Brain pericyte (primary cell): ENCODE data around the gene RILPL1.
"Not testable (repeated sequence)": the region's sequence is repeated elsewhere in the genome, so short reads cannot be mapped to it uniquely, and the experiment has no call there.

Experiments used
- DNase-seq: peaks from one replicate; pipeline ENCODE4 v3.0.0-alpha.2; 2012; ENCODE audit warnings: low read depth, low spot score

The RILPL1 gene

GRCh38 chr12:123533672-123534643 is at the start of gene RILPL1:
RILPL1 (minus strand) TSS chr12:123533719; CDS start chr12:123533482, 237 bp downstream.
- DNase-seq = no peak

- no peak for DNase-seq
These were observed 47.3 kb upstream of the RILPL1 start for GRCh38 chr12:123580772-123581171.

GRCh38 chr12:123578829-123579228 is 45.3 kb upstream of the RILPL1 start:
- not testable (repeated sequence) for DNase-seq

- no peak for DNase-seq
These were observed 44.7 kb upstream of the RILPL1 start for GRCh38 chr12:123578243-123578642.

GRCh38 chr12:123576611-123577010 is 43.1 kb upstream of the RILPL1 start:
- DNase-seq = no peak

- DNase-seq = no peak
These were observed 40.4 kb upstream of the RILPL1 start for GRCh38 chr12:123573870-123574269.

GRCh38 chr12:123572391-123572790 is 38.9 kb upstream of the RILPL1 start:
- no peak for DNase-seq

GRCh38 chr12:123571343-123571813 is 37.9 kb upstream of the RILPL1 start:
- DNase-seq = peak; percentile 12

GRCh38 chr12:123559468-123559867 is 25.9 kb upstream of the RILPL1 start:
- DNase-seq = no peak

- not testable (repeated sequence) for DNase-seq
These were observed 25.0 kb upstream of the RILPL1 start for GRCh38 chr12:123558487-123558886.

GRCh38 chr12:123554843-123555242 is 21.3 kb upstream of the RILPL1 start:
- not testable (repeated sequence) for DNase-seq

- DNase-seq = not testable (repeated sequence)
These were observed 20.6 kb upstream of the RILPL1 start for GRCh38 chr12:123554136-123554535.

GRCh38 chr12:123550700-123551099 is 17.2 kb upstream of the RILPL1 start:
- no peak for DNase-seq

- no peak for DNase-seq
These were observed 14.6 kb upstream of the RILPL1 start for GRCh38 chr12:123548107-123548506.

- DNase-seq = no peak
These were observed 12.8 kb upstream of the RILPL1 start for GRCh38 chr12:123546281-123546680.

- DNase-seq = no peak
These were observed 10.0 kb upstream of the RILPL1 start for GRCh38 chr12:123543541-123543940.

- DNase-seq = no peak
These were observed 7.6 kb upstream of the RILPL1 start for GRCh38 chr12:123540899-123541662.

GRCh38 chr12:123535952-123536351 is 2.4 kb upstream of the RILPL1 start:
- DNase-seq = not testable (repeated sequence)

- no peak for DNase-seq
These were observed 490 bp downstream of the RILPL1 start for GRCh38 chr12:123532808-123533649.

- no peak for DNase-seq
These were observed 1.5 kb downstream of the RILPL1 start for GRCh38 chr12:123532019-123532418.

- DNase-seq = no peak
These were observed 2.4 kb downstream of the RILPL1 start for GRCh38 chr12:123531091-123531490.
